IgD-negative memory B cell (primary cell): ENCODE measurements around the gene PPFIBP1. TPM values are rescaled to one million over a fixed set of nuclear protein-coding genes. Genes with fewer than 3 reads are reported as not detected.
"Not testable (repeated sequence)": the region's sequence is repeated elsewhere in the genome, so short reads cannot be mapped to it uniquely, and the experiment has no call there.

Experiments used
- H3K27ac Mint-ChIP-seq, 3 donors: one replicate each; pipeline ENCODE4 v1.8.0; 2020 to 2022; ENCODE audit warnings: mild to moderate bottlenecking in 3 of 3, mixed read lengths in 3 of 3, moderate library complexity in 1 of 3
- H3K27me3 Mint-ChIP-seq: one replicate; pipeline ENCODE4 v1.8.0; 2021; ENCODE audit warnings: mixed read lengths
- H3K36me3 Mint-ChIP-seq: one replicate; pipeline ENCODE4 v1.8.0; 2020; ENCODE audit warnings: mild to moderate bottlenecking, mixed read lengths
- H3K4me1 Mint-ChIP-seq, 3 donors: one replicate each; pipeline ENCODE4 v1.8.0; 2020 to 2022; ENCODE audit warnings: mixed read lengths in 3 of 3, mild to moderate bottlenecking in 1 of 3
- H3K4me3 Mint-ChIP-seq, 4 donors: one replicate each; pipeline ENCODE4 v1.8.0; 2020 to 2022; ENCODE audit warnings: mild to moderate bottlenecking in 4 of 4, mixed read lengths in 4 of 4, moderate library complexity in 3 of 4
- H3K9me3 Mint-ChIP-seq, 3 donors: one replicate each; pipeline ENCODE4 v1.8.0; 2020 to 2021; ENCODE audit warnings: mixed read lengths in 3 of 3, mild to moderate bottlenecking in 1 of 3
- polyA plus RNA-seq: library from polyadenylated mRNA; unstranded; fragments of 300-500 nt; fragmentation: Illumina TruSeq; gene quantifications from one replicate; pipeline ENCODE4 v1.2.3, GENCODE V29; 2021

Gene PPFIBP1
- polyA plus RNA-seq, 1 donor from 2014 or later: 2.2 TPM

- H3K4me3 Mint-ChIP-seq, H3K36me3 Mint-ChIP-seq, H3K27ac Mint-ChIP-seq, H3K9me3 Mint-ChIP-seq, H3K27me3 Mint-ChIP-seq, H3K4me1 Mint-ChIP-seq: not testable (repeated sequence)
Measured at GRCh38 chr12:27598866-27599265, 74.9 kb downstream of the PPFIBP1 start.

GRCh38 chr12:27601056-27601828 is 77.2 kb downstream of the PPFIBP1 start:
- not testable (repeated sequence) for H3K9me3 Mint-ChIP-seq, H3K27me3 Mint-ChIP-seq, H3K27ac Mint-ChIP-seq, H3K4me3 Mint-ChIP-seq, H3K36me3 Mint-ChIP-seq, H3K4me1 Mint-ChIP-seq

DNA sequence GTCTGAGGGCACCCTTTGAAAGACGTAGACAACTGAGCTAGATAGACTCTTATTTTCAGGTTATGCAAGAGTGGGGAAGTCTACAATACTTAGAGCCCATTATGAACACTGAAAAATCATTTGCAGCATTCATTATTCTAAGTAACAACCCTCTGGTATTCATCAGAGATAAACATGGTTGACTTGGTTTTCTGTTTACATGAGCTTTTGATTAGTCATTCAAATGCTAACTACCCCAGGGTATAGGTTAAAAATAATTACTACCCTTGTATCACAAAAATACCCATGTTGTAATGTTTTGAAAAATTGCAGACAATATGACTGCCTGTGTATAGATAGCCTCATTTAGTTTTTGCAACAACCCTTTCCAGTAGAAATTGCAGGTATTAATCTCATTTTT is 78.5 kb downstream of the PPFIBP1 start:
- no peaks in the 10 kb centered on the region for H3K36me3 Mint-ChIP-seq
- no peak overlapping the region for H3K27ac Mint-ChIP-seq

DNA sequence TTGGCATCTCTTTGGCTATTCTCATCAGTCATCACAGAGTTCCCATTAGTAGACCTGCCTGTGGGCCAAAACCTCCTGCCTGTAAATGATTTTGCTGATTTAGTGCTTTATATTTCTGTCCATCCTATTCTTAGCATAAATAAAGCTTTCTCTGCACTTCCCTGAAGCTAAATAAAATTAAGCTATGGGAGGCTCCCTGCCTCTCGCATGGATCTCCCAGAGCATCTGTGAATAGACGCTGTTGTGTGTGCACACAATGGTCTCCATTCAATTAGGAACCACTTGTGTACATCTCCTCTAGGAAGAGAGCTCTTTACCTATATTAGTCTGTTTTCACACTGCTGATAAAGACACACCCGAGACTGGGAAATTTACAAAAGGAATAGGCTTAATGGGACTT is 80.4 kb downstream of the PPFIBP1 start:
- Mint-ChIP-seq H3K4me1 (no peaks in the 10 kb centered on the region), H3K9me3 (peaks cover 0 to 4% (median 1%) of the 10 kb centered on the region in 3 donors), H3K36me3 (no peaks in the 10 kb centered on the region), H3K27ac (no peak overlapping the region), H3K27me3 (peaks cover 2% of the 10 kb centered on the region), H3K4me3 (no peak overlapping the region)

More for the DNA sequence above, 78.5 kb downstream of the PPFIBP1 start:
- Mint-ChIP-seq H3K9me3 (peaks cover 1 to 4% (median 2%) of the 10 kb centered on the region in 3 donors), H3K4me1 (no peaks in the 10 kb centered on the region), H3K4me3 (no peak overlapping the region), H3K27me3 (no peaks in the 10 kb centered on the region)

- H3K36me3 Mint-ChIP-seq: no peaks in the 10 kb centered on the region
- H3K9me3 Mint-ChIP-seq: peaks cover 0 to 4% (median 0%) of the 10 kb centered on the region in 3 donors
- no peak overlapping the region for H3K4me3 Mint-ChIP-seq
Measured at GRCh38 chr12:27606986-27607385, 83.0 kb downstream of the PPFIBP1 start.

DNA sequence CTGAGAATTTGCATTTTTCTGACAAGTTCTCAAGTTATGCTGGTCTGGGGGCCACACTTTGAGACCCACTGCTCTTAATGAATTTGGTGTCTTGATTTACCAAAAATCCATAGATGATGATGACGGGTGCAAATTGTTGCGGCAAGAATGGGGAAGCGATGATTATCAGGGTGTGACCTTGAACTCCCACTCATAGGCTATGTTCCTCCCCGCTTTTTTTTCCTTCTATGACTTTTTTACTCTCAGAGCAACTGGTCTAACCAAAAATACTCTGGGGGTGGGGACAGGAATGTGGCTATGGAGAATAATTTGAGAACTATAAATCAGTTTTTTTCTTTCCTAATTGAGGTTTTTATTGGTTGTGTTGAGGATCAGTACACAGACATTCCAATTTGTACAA is 83.6 kb downstream of the PPFIBP1 start:
- Mint-ChIP-seq H3K4me1 (no peaks in the 10 kb centered on the region), H3K36me3 (no peaks in the 10 kb centered on the region), H3K27ac (no peak overlapping the region), H3K4me3 (no peak overlapping the region), H3K27me3 (peaks cover 2% of the 10 kb centered on the region), H3K9me3 (peaks cover 0 to 4% (median 0%) of the 10 kb centered on the region in 3 donors)

More at GRCh38 chr12:27606986-27607385, 83.0 kb downstream of the PPFIBP1 start:
- no peak overlapping the region for H3K27ac Mint-ChIP-seq
- peaks cover 2% of the 10 kb centered on the region for H3K27me3 Mint-ChIP-seq
- H3K4me1 Mint-ChIP-seq: no peaks in the 10 kb centered on the region

- Mint-ChIP-seq H3K4me1 (no peaks in the 10 kb centered on the region), H3K4me3 (no peak overlapping the region), H3K9me3 (peaks cover 0 to 4% (median 0%) of the 10 kb centered on the region in 3 donors), H3K27ac (no peak overlapping the region), H3K27me3 (peaks cover 2% of the 10 kb centered on the region), H3K36me3 (no peaks in the 10 kb centered on the region)
Measured at GRCh38 chr12:27608890-27609289, 84.9 kb downstream of the PPFIBP1 start.

- no peak overlapping the region for H3K4me3 Mint-ChIP-seq
- H3K27me3 Mint-ChIP-seq: peaks cover 2% of the 10 kb centered on the region
- H3K36me3 Mint-ChIP-seq: no peaks in the 10 kb centered on the region
- no peak overlapping the region for H3K27ac Mint-ChIP-seq
- no peaks in the 10 kb centered on the region for H3K9me3 Mint-ChIP-seq
- no peaks in the 10 kb centered on the region for H3K4me1 Mint-ChIP-seq
Measured at GRCh38 chr12:27610374-27610773, 86.4 kb downstream of the PPFIBP1 start.

- no peak overlapping the region for H3K4me3 Mint-ChIP-seq
- no peaks in the 10 kb centered on the region for H3K4me1 Mint-ChIP-seq
- no peak overlapping the region for H3K27ac Mint-ChIP-seq
- no peaks in the 10 kb centered on the region for H3K9me3 Mint-ChIP-seq
- H3K27me3 Mint-ChIP-seq: no peaks in the 10 kb centered on the region
- H3K36me3 Mint-ChIP-seq: no peaks in the 10 kb centered on the region
Measured at GRCh38 chr12:27614386-27614785, 90.4 kb downstream of the PPFIBP1 start.

DNA sequence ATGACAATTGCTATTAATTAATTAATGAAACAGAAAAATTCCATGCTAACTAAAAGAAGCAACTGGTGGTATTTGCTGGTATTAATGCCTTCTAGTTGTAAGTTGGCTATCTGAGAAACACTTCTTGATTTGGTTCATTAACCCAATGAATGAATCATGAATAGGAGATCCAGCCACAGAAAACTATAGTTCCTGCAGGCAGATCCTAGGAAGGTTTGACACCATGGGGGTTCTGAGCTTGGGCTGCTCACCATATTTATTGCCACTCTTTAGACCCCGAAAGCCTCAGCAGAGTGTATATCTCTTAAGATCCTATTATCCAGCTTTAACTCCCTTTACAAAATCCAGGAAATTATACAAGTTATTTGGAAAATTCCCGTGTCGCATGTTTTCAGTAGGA is 90.9 kb downstream of the PPFIBP1 start:
- Mint-ChIP-seq H3K36me3 (no peaks in the 10 kb centered on the region), H3K9me3 (no peaks in the 10 kb centered on the region), H3K27ac (no peak overlapping the region), H3K4me3 (no peak overlapping the region), H3K4me1 (no peaks in the 10 kb centered on the region), H3K27me3 (no peaks in the 10 kb centered on the region)

- no peaks in the 10 kb centered on the region for H3K4me1 Mint-ChIP-seq
Measured at GRCh38 chr12:27615331-27615891, 91.4 kb downstream of the PPFIBP1 start.

GRCh38 chr12:27616356-27617142 is 92.5 kb downstream of the PPFIBP1 start:
- H3K4me1 Mint-ChIP-seq: no peaks in the 10 kb centered on the region
- H3K27me3 Mint-ChIP-seq: no peaks in the 10 kb centered on the region
- H3K9me3 Mint-ChIP-seq: no peaks in the 10 kb centered on the region
- peak overlapping the region in 1 of 3 donors; percentile 28 for H3K27ac Mint-ChIP-seq
- H3K4me3 Mint-ChIP-seq: no peak overlapping the region
- no peaks in the 10 kb centered on the region for H3K36me3 Mint-ChIP-seq

More at GRCh38 chr12:27615331-27615891, 91.4 kb downstream of the PPFIBP1 start:
- Mint-ChIP-seq H3K9me3 (no peaks in the 10 kb centered on the region), H3K27ac (no peak overlapping the region), H3K36me3 (no peaks in the 10 kb centered on the region), H3K4me3 (no peak overlapping the region), H3K27me3 (no peaks in the 10 kb centered on the region)

DNA sequence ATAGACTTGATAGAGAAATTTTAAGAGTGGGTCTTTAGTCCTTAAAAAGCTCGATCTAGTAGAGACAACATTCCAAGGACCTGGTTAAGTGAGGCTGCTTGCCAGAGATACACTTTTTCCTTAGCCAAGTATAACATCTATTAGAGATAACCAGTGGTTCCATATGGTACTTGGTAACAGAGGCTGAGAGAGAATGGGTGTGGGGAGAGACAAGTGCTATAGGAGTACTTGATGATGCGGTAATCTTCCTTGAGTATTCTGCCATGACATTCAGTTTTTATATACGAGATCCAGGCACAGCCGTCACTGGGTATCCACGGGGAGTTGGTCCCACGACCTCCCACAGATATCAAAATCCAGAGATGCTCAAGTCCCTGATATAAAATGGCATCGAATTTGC is 94.8 kb downstream of the PPFIBP1 start:
- no peaks in the 10 kb centered on the region for H3K36me3 Mint-ChIP-seq
- no peak overlapping the region for H3K4me3 Mint-ChIP-seq
- H3K4me1 Mint-ChIP-seq: no peaks in the 10 kb centered on the region
- H3K27me3 Mint-ChIP-seq: no peaks in the 10 kb centered on the region
- no peaks in the 10 kb centered on the region for H3K9me3 Mint-ChIP-seq
- no peak overlapping the region for H3K27ac Mint-ChIP-seq

DNA sequence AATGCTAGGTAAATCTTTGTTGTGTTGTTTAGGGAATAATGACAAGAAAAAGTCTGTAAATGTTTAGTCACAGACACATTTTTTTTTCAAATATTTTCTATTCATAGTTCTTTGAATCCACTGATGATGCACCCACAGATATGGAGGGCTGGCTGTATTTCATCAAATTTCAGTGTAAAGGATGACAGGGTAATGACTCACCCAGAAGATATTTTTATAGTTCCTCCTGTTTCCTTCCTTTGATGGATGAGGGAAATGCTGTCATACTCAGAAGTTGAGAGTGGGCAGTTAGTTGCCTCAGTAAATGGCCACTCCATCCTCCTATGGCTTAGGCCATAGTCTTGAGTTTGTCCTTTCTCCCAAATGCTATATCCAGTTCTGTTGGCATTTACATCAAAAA is 95.3 kb downstream of the PPFIBP1 start:
- Mint-ChIP-seq H3K4me3 (no peak overlapping the region), H3K27ac (no peak overlapping the region)

GRCh38 chr12:27620121-27620520 is 96.1 kb downstream of the PPFIBP1 start:
- Mint-ChIP-seq H3K9me3 (no peaks in the 10 kb centered on the region), H3K27me3 (no peaks in the 10 kb centered on the region), H3K4me3 (no peak overlapping the region), H3K36me3 (no peaks in the 10 kb centered on the region), H3K4me1 (no peaks in the 10 kb centered on the region), H3K27ac (no peak overlapping the region)

More for the DNA sequence above, 95.3 kb downstream of the PPFIBP1 start:
- no peaks in the 10 kb centered on the region for H3K4me1 Mint-ChIP-seq
- no peaks in the 10 kb centered on the region for H3K27me3 Mint-ChIP-seq
- no peaks in the 10 kb centered on the region for H3K36me3 Mint-ChIP-seq
- H3K9me3 Mint-ChIP-seq: no peaks in the 10 kb centered on the region
